Measurements from ENCODE around the gene SMARCA2.

SMARCA2 gene

DNA sequence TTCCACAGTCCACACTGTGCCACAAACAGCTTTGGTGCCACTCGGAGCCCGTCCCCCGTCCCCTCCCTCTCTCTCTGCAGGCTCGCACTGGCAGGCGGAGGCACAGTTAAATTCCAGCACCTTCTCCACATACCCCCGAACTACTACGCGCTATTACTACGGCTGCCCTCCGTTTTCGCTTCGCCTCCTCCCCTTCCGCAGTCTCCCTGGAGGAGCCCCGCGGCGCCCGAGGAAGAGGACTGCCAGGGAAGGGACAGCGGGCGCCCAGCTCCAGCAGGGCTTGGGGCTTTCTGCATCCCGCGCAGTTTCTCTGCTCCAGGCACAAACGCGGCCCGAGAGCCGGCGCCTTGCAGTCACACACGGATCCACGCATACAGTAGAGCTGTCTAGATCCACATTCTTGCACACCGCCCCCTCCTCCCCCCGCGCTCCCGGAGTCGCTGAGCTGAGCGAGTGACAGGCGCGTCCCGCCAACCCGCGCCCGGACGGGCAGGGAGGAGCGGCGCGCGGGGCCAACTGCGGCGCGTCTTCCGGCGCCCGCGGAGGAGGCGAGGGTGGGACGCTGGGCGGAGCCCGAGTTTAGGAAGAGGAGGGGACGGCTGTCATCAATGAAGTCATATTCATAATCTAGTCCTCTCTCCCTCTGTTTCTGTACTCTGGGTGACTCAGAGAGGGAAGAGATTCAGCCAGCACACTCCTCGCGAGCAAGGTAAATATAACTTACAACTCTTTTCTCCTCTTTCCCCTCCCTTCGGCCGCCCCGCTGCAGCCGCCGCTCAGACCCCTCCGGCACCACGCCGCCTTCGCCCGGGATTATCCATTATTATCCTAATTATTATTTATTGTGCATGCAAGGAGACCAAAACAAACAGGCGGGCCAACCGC lies at the start of gene SMARCA2:
SMARCA2 (plus strand) TSS at position 652 of the 885 bp plus-strand sequence. CDS start 13,676 bp downstream, outside the sequence.
- in situ Hi-C loops (cut with MboI; ENCODE audit: low sequenced_read_pairs) = no loop called here

- in situ Hi-C loops (cut with MboI; ENCODE audit: low sequenced_read_pairs) = no loop called here
Observed at GRCh38 chr9:1966725-1967366, 48.3 kb upstream of the SMARCA2 start.

- in situ Hi-C loops (cut with MboI; ENCODE audit: low sequenced_read_pairs) = no loop called here
Observed at GRCh38 chr9:1969160-1969559, 46.0 kb upstream of the SMARCA2 start.

DNA sequence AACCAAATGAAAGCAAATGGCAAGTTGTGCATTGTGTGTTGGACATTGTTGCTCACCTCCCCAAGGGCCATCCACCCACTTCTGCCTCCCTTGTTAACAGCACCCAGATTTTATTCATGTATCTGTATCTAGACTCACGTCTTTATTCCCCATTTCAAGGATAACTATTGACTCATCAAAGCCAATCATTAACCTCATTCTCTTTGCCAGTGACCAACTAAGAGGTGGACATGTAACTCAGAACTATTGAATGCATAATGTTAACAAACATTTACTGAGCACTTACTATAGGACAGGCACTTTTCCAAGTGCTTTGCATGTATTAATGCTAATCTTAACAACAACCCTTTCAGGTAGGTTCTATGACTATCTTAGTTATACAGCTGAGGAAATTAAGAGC lies 45.2 kb upstream of the SMARCA2 start:
- in situ Hi-C loops (cut with MboI; ENCODE audit: low sequenced_read_pairs) = no loop called here

- in situ Hi-C loops (cut with MboI; ENCODE audit: low sequenced_read_pairs) = no loop called here
Observed at GRCh38 chr9:1972672-1973071, 42.5 kb upstream of the SMARCA2 start.

GRCh38 chr9:1977026-1977425 lies 38.1 kb upstream of the SMARCA2 start:
- in situ Hi-C loops (cut with MboI; ENCODE audit: low sequenced_read_pairs) = no loop called here

GRCh38 chr9:1978941-1979340 lies 36.2 kb upstream of the SMARCA2 start:
- in situ Hi-C loops (cut with MboI; ENCODE audit: low sequenced_read_pairs) = no loop called here

- in situ Hi-C loops (cut with MboI; ENCODE audit: low sequenced_read_pairs) = no loop called here
Observed at GRCh38 chr9:1979741-1980367, 35.3 kb upstream of the SMARCA2 start.

DNA sequence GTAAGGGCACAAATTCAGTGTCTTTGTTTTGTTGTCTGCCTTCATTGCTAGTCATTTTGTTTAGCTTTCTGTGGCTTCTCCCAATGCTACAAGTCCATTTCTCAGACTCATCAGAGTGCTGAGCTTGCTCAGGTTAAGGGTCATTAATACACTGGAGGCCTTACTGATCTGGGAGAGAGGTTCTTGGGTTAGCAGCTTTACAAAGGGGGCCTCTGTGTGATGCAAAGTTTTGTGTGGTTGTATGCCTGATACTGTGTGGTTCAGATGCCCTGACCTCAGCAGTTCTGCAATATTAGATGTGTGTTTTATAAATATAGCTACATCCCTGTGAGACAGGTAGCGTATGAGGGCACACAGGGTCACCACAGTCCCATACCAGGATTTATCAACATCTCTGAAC lies 34.8 kb upstream of the SMARCA2 start:
- in situ Hi-C loops (cut with MboI; ENCODE audit: low sequenced_read_pairs) = no loop called here

GRCh38 chr9:1982074-1982473 lies 33.1 kb upstream of the SMARCA2 start:
- in situ Hi-C loops (cut with MboI; ENCODE audit: low sequenced_read_pairs) = no loop called here

DNA sequence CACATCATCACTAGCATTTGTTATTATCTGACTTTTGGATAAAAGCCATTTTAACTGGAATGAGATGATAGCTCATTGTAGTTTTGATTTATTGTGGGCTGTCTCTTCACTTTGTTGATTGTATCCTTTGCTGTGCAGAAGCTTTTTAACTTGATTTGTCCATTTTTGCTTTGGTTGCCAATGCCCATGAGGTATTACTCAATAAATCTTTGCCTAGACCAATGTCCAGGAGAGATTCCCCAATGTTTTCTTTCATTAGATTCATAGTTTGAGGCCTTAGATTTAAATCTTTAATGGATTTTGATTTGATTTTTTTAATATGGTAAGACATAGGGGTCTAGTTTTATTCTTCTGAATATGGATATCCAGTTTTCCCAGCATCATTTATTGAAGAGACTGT lies 28.8 kb upstream of the SMARCA2 start:
- in situ Hi-C loops (cut with MboI; ENCODE audit: low sequenced_read_pairs) = no loop called here

DNA sequence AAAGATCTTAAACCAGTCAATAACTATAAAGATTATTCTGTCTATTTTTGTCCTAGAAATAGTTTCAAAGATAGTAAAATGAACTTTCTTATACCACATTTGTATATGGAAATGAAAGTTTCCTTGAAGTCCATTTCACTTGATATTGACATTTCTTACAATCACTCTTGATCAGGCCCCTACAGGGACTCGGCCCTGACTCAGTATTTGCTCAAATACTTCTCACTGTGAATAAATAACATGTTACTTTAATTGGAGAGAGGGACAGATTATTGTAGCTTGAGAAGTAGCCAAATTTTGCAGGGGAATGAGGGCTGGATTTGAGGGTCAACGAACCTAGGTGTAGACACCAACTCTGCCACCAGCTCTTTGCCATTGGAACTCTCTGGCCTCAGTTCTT lies 25.6 kb upstream of the SMARCA2 start:
- in situ Hi-C loops (cut with MboI; ENCODE audit: low sequenced_read_pairs) = no loop called here

DNA sequence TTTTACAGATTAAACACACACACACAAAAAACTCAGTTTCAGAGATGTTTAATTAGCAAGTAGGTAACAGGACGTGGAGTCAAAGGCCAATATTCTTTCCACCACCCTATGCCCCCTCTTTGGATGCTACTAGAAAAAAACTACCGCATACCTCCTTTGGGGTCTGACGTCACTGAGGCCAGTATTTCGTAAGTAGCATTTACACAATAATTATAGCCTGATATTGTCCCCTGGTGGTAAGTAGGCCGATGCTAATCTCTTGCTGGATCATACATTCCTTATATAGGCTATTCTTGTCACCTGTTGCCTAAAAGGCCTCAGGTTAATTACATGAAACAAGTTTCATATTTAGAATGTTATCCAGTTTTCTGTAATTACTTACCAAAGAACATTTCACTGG lies 21.0 kb upstream of the SMARCA2 start:
- in situ Hi-C loops (cut with MboI; ENCODE audit: low sequenced_read_pairs) = no loop called here

- in situ Hi-C loops (cut with MboI; ENCODE audit: low sequenced_read_pairs) = no loop called here
Observed at GRCh38 chr9:1995084-1995483, 20.1 kb upstream of the SMARCA2 start.

DNA sequence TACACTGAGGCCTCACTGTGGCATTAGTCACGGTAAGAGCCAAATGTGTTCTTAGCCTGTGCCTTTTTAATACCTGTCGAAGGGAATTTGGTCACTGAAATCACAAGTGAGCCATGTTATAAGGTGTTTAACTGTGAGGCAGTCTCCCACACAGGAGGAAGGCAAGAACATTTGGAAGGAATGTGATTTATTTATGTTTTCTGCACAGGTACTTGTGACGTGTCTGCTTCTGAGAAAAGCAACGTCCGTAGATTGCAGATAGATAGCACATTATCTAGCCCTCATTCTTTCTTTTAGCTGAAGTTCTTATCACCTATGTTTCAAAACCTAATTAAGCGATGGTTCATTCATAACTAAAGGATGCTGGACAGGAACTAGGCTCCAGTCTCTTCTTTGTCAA lies 19.0 kb upstream of the SMARCA2 start:
- in situ Hi-C loops (cut with MboI; ENCODE audit: low sequenced_read_pairs) = no loop called here

GRCh38 chr9:1997646-1998045 lies 17.5 kb upstream of the SMARCA2 start:
- in situ Hi-C loops (cut with MboI; ENCODE audit: low sequenced_read_pairs) = no loop called here

- in situ Hi-C loops (cut with MboI; ENCODE audit: low sequenced_read_pairs) = no loop called here
Observed at GRCh38 chr9:1998111-1998510, 17.0 kb upstream of the SMARCA2 start.

DNA sequence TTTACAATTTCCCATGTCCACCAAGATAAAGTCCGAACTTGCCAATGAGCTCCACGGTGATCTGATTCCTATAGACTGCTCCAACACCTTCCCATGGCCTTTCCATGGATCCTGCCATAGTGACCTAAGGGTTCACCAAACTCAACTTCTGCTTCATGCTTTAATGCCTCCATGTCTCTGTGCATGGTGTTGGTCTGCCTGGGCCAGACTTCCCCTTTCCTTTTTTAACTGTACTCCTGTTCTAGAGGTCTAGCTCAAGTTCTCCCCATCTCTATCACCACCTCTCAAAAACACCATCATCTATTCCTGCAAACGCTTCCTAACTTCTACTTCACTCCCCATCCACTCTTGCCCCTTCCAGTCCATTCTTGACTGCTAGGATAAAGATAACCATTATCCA lies 14.8 kb upstream of the SMARCA2 start:
- in situ Hi-C loops (cut with MboI; ENCODE audit: low sequenced_read_pairs) = no loop called here

DNA sequence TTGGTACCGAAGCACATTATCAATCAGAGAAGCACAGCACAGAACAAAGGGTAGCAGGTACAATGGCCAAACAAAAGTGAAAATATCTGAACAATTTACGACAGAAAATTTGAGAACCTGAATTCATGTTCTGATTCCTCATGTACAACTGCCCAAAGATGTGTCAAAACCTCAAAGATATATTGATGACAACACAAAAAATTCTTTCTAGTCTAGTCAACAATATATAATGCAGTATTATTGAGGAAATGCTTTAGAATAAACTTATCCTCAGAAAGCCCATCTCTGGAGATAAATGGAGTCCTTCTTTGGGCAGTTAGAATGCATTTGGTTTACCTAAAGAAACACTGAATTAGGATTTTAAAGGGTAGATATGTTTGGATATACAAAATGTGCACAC lies 6.8 kb upstream of the SMARCA2 start:
- in situ Hi-C loops (cut with MboI; ENCODE audit: low sequenced_read_pairs) = no loop called here

GRCh38 chr9:2012347-2012746 lies 2.8 kb upstream of the SMARCA2 start:
- in situ Hi-C loops (cut with MboI; ENCODE audit: low sequenced_read_pairs) = no loop called here

GRCh38 chr9:2013743-2014475 lies 1.2 kb upstream of the SMARCA2 start:
- in situ Hi-C loops (cut with MboI; ENCODE audit: low sequenced_read_pairs) = no loop called here
